ENCODE measurements around the gene SPACA6. TPM values are rescaled to one million over a fixed set of nuclear protein-coding genes. Genes with fewer than 3 reads are reported as not detected.

The SPACA6 gene
- total and polyA plus RNA-seq, 4 donors, result 7.0 to 20.7 (median 14.8) TPM

DNA sequence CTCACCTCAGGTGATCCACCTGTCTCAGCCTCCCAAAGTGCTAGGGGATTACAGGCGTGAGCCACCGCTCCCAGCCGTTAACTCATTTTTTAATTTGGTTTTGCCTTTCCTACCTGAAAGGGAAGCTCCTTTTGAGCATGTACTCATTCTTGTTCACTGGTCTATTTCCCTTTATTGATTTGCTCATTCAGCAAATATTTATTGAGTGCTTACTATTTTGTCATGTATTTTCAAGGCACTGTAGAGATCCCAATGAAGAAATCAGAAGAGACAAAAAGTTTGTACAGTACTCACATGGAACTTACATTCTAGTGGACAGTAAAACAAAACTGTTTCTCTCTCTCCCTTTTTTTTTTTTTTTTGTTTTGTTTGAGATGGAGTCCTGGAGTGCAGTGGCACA, 13.8 kb downstream of the SPACA6 start:
- Histone ChIP-seq H3K9ac (ENCODE audit: insufficient read depth in 1 of 2, low read length in 2 of 2) (no peak overlapping the region), H3K9me3 (ENCODE audit: control insufficient read depth in 4 of 4, insufficient read depth in 3 of 4, low read length in 3 of 4) (no peaks in the 10 kb centered on the region), H3K36me3 (ENCODE audit: control insufficient read depth in 4 of 4, insufficient read depth in 4 of 4, low read length in 4 of 4) (peaks cover 2 to 21% (median 12%) of the 10 kb centered on the region in 4 donors), H3K27ac (ENCODE audit: low read depth in 1 of 2, low read length in 1 of 2) (no peak overlapping the region), H3K4me3 (no peak overlapping the region), H3K27me3 (ENCODE audit: control insufficient read depth in 3 of 3, insufficient read depth in 3 of 3, low read length in 2 of 3) (no peaks in the 10 kb centered on the region), H3K4me1 (ENCODE audit: control insufficient read depth in 5 of 5, insufficient read depth in 5 of 5, low read length in 5 of 5) (peaks cover 0 to 17% (median 0%) of the 10 kb centered on the region in 5 donors)
- no peak for TF ChIP-seq CTCF (IDR thresholded peaks at IDR 0.05; ENCODE audit: control extremely low read depth, extremely low read depth)
- WGBS, 2 donors, result 97 to 99% methylated on average over 3 of the region's 3 CpGs
- DNase-seq (no peak), ATAC-seq (ENCODE audit: insufficient read depth, low FRiP score) (no peak)

DNA sequence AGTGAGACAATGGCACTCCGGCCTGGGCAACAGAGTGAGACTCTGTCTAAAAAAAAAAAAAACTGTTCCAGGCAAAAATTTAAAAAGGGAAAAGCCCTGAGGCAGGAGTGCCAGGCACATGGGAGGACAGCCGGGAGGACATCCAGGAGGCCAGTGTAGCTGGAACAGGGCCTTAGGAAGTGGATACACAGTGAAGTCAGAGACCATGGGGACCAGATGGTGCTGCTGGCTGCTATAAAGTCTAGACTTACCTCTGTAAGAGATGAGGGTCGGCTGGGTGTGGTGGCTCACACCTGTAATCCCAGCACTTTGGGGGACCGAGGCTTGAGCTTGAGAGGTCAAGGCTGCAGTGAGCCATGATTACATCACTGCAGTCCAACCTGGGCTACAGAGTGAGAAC, 15.7 kb downstream of the SPACA6 start:
- no peak for DNase-seq
- 86 to 92% methylated on average over 4 of the region's 4 CpGs for WGBS, 2 donors
- TF ChIP-seq CTCF (IDR thresholded peaks at IDR 0.05; ENCODE audit: control extremely low read depth, extremely low read depth), result no peak

DNA sequence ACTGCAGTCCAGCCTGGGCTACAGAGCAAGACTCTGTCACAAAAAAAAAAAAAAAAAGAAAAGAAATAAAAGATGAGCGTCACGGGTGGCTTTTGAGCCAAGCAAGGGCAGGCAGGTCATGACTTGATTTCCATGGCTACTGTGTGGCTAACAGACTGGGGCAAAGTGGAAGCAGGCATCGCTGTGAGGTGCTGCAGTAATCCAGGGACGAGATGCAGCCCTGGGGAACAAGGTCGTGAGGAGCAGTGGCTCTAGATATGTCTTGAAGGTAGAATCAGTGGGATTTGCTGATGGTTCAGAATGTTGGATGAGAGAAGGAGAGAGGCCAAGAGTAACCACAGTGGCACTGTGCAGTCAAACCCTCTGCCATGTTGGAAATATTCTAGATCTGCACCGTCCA, 16.4 kb downstream of the SPACA6 start:
- peaks cover 0 to under 1% (median 0%) of the 10 kb centered on the region in 5 donors for H3K4me1 ChIP-seq (ENCODE audit: control insufficient read depth in 5 of 5, insufficient read depth in 5 of 5, low read length in 5 of 5)
- ATAC-seq (ENCODE audit: insufficient read depth, low FRiP score) (no peak), DNase-seq (no peak)
- H3K4me3 ChIP-seq, result no peak overlapping the region
- no peak overlapping the region for H3K9ac ChIP-seq (ENCODE audit: insufficient read depth in 1 of 2, low read length in 2 of 2)
- no peaks in the 10 kb centered on the region for H3K9me3 ChIP-seq (ENCODE audit: control insufficient read depth in 4 of 4, insufficient read depth in 3 of 4, low read length in 3 of 4)
- peaks cover 2 to 21% (median 12%) of the 10 kb centered on the region in 4 donors for H3K36me3 ChIP-seq (ENCODE audit: control insufficient read depth in 4 of 4, insufficient read depth in 4 of 4, low read length in 4 of 4)
- H3K27ac ChIP-seq (ENCODE audit: low read depth in 1 of 2, low read length in 1 of 2), result no peak overlapping the region
- TF ChIP-seq CTCF (IDR thresholded peaks at IDR 0.05; ENCODE audit: control extremely low read depth, extremely low read depth), result no peak
- no peaks in the 10 kb centered on the region for H3K27me3 ChIP-seq (ENCODE audit: control insufficient read depth in 3 of 3, insufficient read depth in 3 of 3, low read length in 2 of 3)
- 84 to 88% methylated on average over 6 of the region's 6 CpGs for WGBS, 2 donors

More for the DNA sequence above, 15.7 kb downstream of the SPACA6 start:
- Histone ChIP-seq H3K9ac (ENCODE audit: insufficient read depth in 1 of 2, low read length in 2 of 2) (no peak overlapping the region), H3K4me3 (no peak overlapping the region), H3K9me3 (ENCODE audit: control insufficient read depth in 4 of 4, insufficient read depth in 3 of 4, low read length in 3 of 4) (no peaks in the 10 kb centered on the region), H3K36me3 (ENCODE audit: control insufficient read depth in 4 of 4, insufficient read depth in 4 of 4, low read length in 4 of 4) (peaks cover 2 to 21% (median 12%) of the 10 kb centered on the region in 4 donors), H3K4me1 (ENCODE audit: control insufficient read depth in 5 of 5, insufficient read depth in 5 of 5, low read length in 5 of 5) (peaks cover 0 to 6% (median 0%) of the 10 kb centered on the region in 5 donors), H3K27ac (ENCODE audit: low read depth in 1 of 2, low read length in 1 of 2) (no peak overlapping the region), H3K27me3 (ENCODE audit: control insufficient read depth in 3 of 3, insufficient read depth in 3 of 3, low read length in 2 of 3) (no peaks in the 10 kb centered on the region)
- ATAC-seq (ENCODE audit: insufficient read depth, low FRiP score), result no peak

DNA sequence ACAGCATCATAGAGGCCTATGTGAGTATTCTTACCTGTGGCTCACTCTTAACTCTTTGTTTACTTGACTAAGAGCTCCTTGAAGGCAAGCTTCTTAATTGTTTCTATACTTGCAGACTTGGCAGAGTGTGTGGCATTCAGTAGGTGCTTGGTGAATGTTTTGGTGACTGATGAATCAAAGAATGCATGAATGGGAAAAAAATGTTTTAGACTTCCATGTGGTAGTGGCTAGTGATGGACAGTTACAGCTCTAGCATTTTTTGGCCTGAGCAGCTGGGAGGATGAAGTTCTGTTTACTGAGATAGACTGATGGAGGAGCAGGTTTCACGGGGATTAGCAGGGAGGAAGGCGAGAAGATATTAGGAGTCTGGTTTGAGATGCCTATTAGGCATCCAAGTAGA, 17.0 kb downstream of the SPACA6 start:
- 76 to 77% methylated on average over 2 of the region's 2 CpGs for whole genome bisulfite sequencing, 2 donors
- no peak for TF ChIP-seq CTCF (IDR thresholded peaks at IDR 0.05; ENCODE audit: control extremely low read depth, extremely low read depth)
- no peak for ATAC-seq (ENCODE audit: insufficient read depth, low FRiP score)

More for the DNA sequence above, 17.0 kb downstream of the SPACA6 start:
- H3K27ac ChIP-seq (ENCODE audit: low read depth in 1 of 2, low read length in 1 of 2), result no peak overlapping the region
- H3K36me3 ChIP-seq (ENCODE audit: control insufficient read depth in 4 of 4, insufficient read depth in 4 of 4, low read length in 4 of 4), result peaks cover 2 to 17% (median 10%) of the 10 kb centered on the region in 4 donors
- H3K27me3 ChIP-seq (ENCODE audit: control insufficient read depth in 3 of 3, insufficient read depth in 3 of 3, low read length in 2 of 3), result no peaks in the 10 kb centered on the region
- no peaks in the 10 kb centered on the region for H3K4me1 ChIP-seq (ENCODE audit: control insufficient read depth in 5 of 5, insufficient read depth in 5 of 5, low read length in 5 of 5)
- H3K9me3 ChIP-seq (ENCODE audit: control insufficient read depth in 4 of 4, insufficient read depth in 3 of 4, low read length in 3 of 4), result no peaks in the 10 kb centered on the region
- no peak for DNase-seq
- no peak overlapping the region for H3K4me3 ChIP-seq
- no peak overlapping the region for H3K9ac ChIP-seq (ENCODE audit: insufficient read depth in 1 of 2, low read length in 2 of 2)
